Measurements from ENCODE around the gene IQSEC2. TPM values are rescaled to one million over a fixed set of nuclear protein-coding genes. Genes with fewer than 3 reads are reported as not detected.

IQSEC2 gene
- total and polyA plus RNA-seq, 8 donors: 2.9 to 26.0 (median 16.3) TPM

- DNase-seq: peak in 1 of 2 donors; percentile 28
- 3 to 8% (median 5%) methylated on average over 16 to 32 of the region's 32 CpGs for WGBS, 5 donors
- Histone ChIP-seq H3K9me3 (no peaks in the 10 kb centered on the region), H3K36me3 (no peaks in the 10 kb centered on the region), H3K27ac (no peak overlapping the region), H3K27me3 (peaks cover 6 to 50% (median 24%) of the 10 kb centered on the region in 3 donors), H3K4me3 (peak overlapping the region; percentile 54 to 70 (median 62)), H3K4me1 (peaks cover 6 to 46% (median 33%) of the 10 kb centered on the region in 4 donors)
- TF ChIP-seq POLR2A (IDR thresholded peaks at IDR 0.05) (no peak), POLR2AphosphoS5 (IDR thresholded peaks at IDR 0.05) (no peak), EP300 (IDR thresholded peaks at IDR 0.05) (no peak), CTCF (IDR thresholded peaks at IDR 0.05) (no peak)
- intact Hi-C loops (cut with DNase I; ENCODE audit: low total_unique reads): loop anchor here (10.0 kb wide), 1 partner anchor 115 kb away; the partner anchor contains the start of gene HSD17B10
Measured at GRCh38 chrX:53319614-53320542, 38.5 kb upstream of the IQSEC2 start.

- intact Hi-C loops (cut with DNase I; ENCODE audit: low total_unique reads): loop anchor here (10.0 kb wide), 1 partner anchor 116 kb away; the partner anchor contains the start of gene HSD17B10
- WGBS, 5 donors: 55 to 100% (median 76%) methylated on average over 2 to 10 of the region's 10 CpGs
- H3K36me3 ChIP-seq: no peaks in the 10 kb centered on the region
- peaks cover 6 to 48% (median 24%) of the 10 kb centered on the region in 3 donors for H3K27me3 ChIP-seq
- no peak for TF ChIP-seq POLR2AphosphoS5 (IDR thresholded peaks at IDR 0.05)
- no peak for TF ChIP-seq CTCF (IDR thresholded peaks at IDR 0.05)
- no peak for TF ChIP-seq EP300 (IDR thresholded peaks at IDR 0.05)
- no peak for TF ChIP-seq POLR2A (IDR thresholded peaks at IDR 0.05)
- H3K4me3 ChIP-seq: peak overlapping the region in 1 of 4 donors; percentile 68
- no peak for DNase-seq
- no peak overlapping the region for H3K27ac ChIP-seq
- no peaks in the 10 kb centered on the region for H3K9me3 ChIP-seq
- H3K4me1 ChIP-seq: peaks cover 6 to 46% (median 33%) of the 10 kb centered on the region in 4 donors
Measured at GRCh38 chrX:53318766-53319353, 37.5 kb upstream of the IQSEC2 start.

GRCh38 chrX:53317365-53318069, 36.1 kb upstream of the IQSEC2 start:
- Histone ChIP-seq H3K36me3 (no peaks in the 10 kb centered on the region), H3K4me1 (peaks cover 6 to 48% (median 35%) of the 10 kb centered on the region in 4 donors), H3K9me3 (no peaks in the 10 kb centered on the region), H3K27ac (no peak overlapping the region), H3K4me3 (no peak overlapping the region), H3K27me3 (peaks cover 6 to 48% (median 24%) of the 10 kb centered on the region in 3 donors)
- 4 to 11% (median 8%) methylated on average over 6 to 10 of the region's 10 CpGs for WGBS, 5 donors
- intact Hi-C loops (cut with DNase I; ENCODE audit: low total_unique reads): loop anchor here (10.0 kb wide), 1 partner anchor 117 kb away; the partner anchor contains the start of gene HSD17B10
- DNase-seq: peak; percentile 76 to 88
- TF ChIP-seq POLR2A (IDR thresholded peaks at IDR 0.05) (no peak), POLR2AphosphoS5 (IDR thresholded peaks at IDR 0.05) (no peak), CTCF (IDR thresholded peaks at IDR 0.05) (peak in 5 of 7 experiments; percentile 40 to 86 (median 67)), EP300 (IDR thresholded peaks at IDR 0.05) (no peak)

- intact Hi-C loops (cut with DNase I; ENCODE audit: low total_unique reads): loop anchor here (10.0 kb wide), 1 partner anchor 118 kb away; the partner anchor contains the start of gene HSD17B10
- TF ChIP-seq POLR2AphosphoS5 (IDR thresholded peaks at IDR 0.05): no peak
- no peak for TF ChIP-seq EP300 (IDR thresholded peaks at IDR 0.05)
- no peak for TF ChIP-seq POLR2A (IDR thresholded peaks at IDR 0.05)
- no peak for TF ChIP-seq CTCF (IDR thresholded peaks at IDR 0.05)
- no peak for DNase-seq
- no peak overlapping the region for H3K27ac ChIP-seq
- no peaks in the 10 kb centered on the region for H3K36me3 ChIP-seq
- no peak overlapping the region for H3K4me3 ChIP-seq
- WGBS, 5 donors: 22 to 47% (median 41%) methylated on average over 5 to 6 of the region's 6 CpGs
- H3K4me1 ChIP-seq: peaks cover 6 to 48% (median 35%) of the 10 kb centered on the region in 4 donors
- no peaks in the 10 kb centered on the region for H3K9me3 ChIP-seq
- peaks cover 6 to 44% (median 22%) of the 10 kb centered on the region in 3 donors for H3K27me3 ChIP-seq
Measured at GRCh38 chrX:53316860-53317237, 35.5 kb upstream of the IQSEC2 start.

All from stomach (tissue), 9 donors.